Endothelial cell (in vitro differentiated cells): ENCODE measurements around the gene TCOF1. TPM values are rescaled to one million over a fixed set of nuclear protein-coding genes. Genes with fewer than 3 reads are reported as not detected.

ENCODE experiments used
- DNase-seq: peaks from one replicate; pipeline ENCODE4 v3.0.0; 2021; ENCODE audit warnings: low spot score
- H3K27ac Mint-ChIP-seq: one replicate; pipeline ENCODE4 v1.8.0; 2021; ENCODE audit warnings: mixed read lengths, inconsistent platforms; ENCODE audit not compliant: unreplicated experiment
- H3K27me3 Mint-ChIP-seq: one replicate; pipeline ENCODE4 v1.8.0; 2021; ENCODE audit warnings: mild to moderate bottlenecking, moderate library complexity, mixed read lengths, inconsistent platforms; ENCODE audit not compliant: unreplicated experiment
- H3K36me3 Mint-ChIP-seq: one replicate; pipeline ENCODE4 v1.8.0; 2021; ENCODE audit warnings: mild to moderate bottlenecking, low read depth, mixed read lengths, inconsistent platforms; ENCODE audit not compliant: unreplicated experiment
- H3K4me1 Mint-ChIP-seq: one replicate; pipeline ENCODE4 v1.8.0; 2021; ENCODE audit warnings: mild to moderate bottlenecking, mixed read lengths, inconsistent platforms; ENCODE audit not compliant: unreplicated experiment
- H3K4me3 Mint-ChIP-seq: one replicate; pipeline ENCODE4 v1.8.0; 2021; ENCODE audit warnings: mild to moderate bottlenecking, mixed read lengths, inconsistent platforms; ENCODE audit not compliant: unreplicated experiment
- H3K9me3 Mint-ChIP-seq: one replicate; pipeline ENCODE4 v1.8.0; 2021; ENCODE audit warnings: mixed read lengths, inconsistent platforms; ENCODE audit not compliant: unreplicated experiment
- CTCF ChIP-seq: fragments of 200-600 bp; sonication (generic); IDR thresholded peaks from one replicate; pipeline ENCODE4 v1.5.0; 2021; ENCODE audit warnings: antibody characterized with exemption; ENCODE audit not compliant: unreplicated experiment
- total RNA-seq: library from RNA; stranded (reverse); fragmentation: NEBNext Ultra II Directional; extraction: Animal tissue kit (Norgen Biotek cat#: 25700); gene quantifications from one replicate; pipeline ENCODE4 v1.2.1, GENCODE V29; 2021; ENCODE audit not compliant: unreplicated experiment

TCOF1 gene
- total RNA-seq, 1 donor from 2014 or later, result 41.5 TPM

GRCh38 chr5:150401076-150401375 lies 43.5 kb downstream of the TCOF1 start:
- Mint-ChIP-seq H3K9me3 (no peaks in the 10 kb centered on the region), H3K36me3 (peaks cover 36% of the 10 kb centered on the region), H3K4me1 (peaks cover 27% of the 10 kb centered on the region), H3K27ac (no peak overlapping the region), H3K4me3 (peak overlapping the region; percentile 57), H3K27me3 (peaks cover 9% of the 10 kb centered on the region)
- no peak for TF ChIP-seq CTCF
- no peak for DNase-seq

DNA sequence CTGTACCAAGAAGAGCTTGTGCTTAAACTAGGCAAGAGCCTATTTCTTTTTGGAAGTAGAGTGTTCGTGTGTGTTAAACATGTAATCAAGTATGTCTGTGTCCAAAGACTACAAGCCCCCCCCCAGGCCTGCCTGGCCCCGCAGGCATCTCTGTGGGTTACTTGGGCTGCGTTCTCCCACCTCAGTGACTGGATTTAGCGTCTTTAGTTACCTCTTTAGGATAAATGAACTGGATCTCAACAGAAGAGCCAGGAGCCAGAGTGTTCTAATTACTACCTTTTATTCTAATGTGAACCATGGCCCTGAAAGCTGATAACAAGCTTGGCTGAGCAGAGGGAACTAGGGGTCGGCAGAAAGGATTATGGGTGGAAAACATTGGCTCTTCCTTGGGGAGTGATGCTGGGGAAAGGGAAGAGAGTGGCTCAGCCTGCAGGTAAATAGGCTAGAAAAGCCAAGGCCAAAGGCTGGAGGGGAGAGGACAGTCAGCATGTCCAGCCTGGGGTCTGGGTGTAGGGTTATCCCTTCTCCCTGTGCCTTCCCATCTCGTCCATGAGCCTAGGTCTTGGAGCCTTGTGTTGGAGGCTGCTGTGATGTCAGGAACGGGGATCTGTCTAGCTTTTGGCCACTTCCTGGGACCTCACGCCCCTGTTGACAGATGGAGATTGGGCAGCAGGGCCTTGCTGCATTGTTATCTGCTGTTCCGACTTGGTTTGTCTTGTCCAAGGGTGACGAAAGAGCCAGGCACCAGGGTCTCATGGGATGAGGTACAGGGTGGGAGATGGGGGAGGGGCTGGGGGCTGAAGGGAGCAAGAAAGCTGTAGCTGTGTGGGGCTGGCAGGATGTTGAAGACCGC lies 44.1 kb downstream of the TCOF1 start:
- no peak for TF ChIP-seq CTCF
- Mint-ChIP-seq H3K27me3 (peaks cover 10% of the 10 kb centered on the region), H3K9me3 (no peaks in the 10 kb centered on the region), H3K36me3 (peaks cover 32% of the 10 kb centered on the region), H3K4me1 (peaks cover 27% of the 10 kb centered on the region), H3K4me3 (peak overlapping the region; percentile 57), H3K27ac (peak overlapping the region; percentile 49)
- DNase-seq, result no peak

DNA sequence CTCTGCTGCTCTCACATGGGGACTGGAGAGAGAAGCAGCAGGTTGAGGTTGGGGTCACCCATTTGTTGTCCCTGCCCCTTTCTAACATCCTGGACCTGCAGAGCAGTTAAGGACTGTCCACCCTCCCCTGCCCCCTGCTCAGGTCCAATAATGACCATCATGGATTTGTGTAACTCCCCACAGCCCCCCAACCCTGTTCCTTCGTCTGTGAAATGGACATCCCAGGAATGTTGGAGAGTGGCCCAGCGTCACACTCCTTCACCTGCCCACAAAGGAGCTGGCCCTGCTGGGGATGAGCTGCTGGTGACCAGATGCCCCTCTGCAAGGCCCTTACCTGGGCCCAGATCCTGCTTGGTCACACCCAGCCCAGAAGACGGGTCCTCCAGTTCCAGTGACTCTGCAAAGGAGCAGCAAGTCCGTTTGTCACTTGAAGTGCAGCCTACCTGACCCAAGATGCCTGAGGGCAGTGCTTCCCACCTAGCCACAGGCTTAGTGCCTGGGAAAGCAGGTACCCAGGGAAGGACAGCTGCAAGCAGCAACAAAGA lies 44.8 kb downstream of the TCOF1 start:
- no peak for TF ChIP-seq CTCF
- Mint-ChIP-seq H3K4me1 (peaks cover 27% of the 10 kb centered on the region), H3K4me3 (peak overlapping the region; percentile 24), H3K27ac (no peak overlapping the region), H3K36me3 (peaks cover 32% of the 10 kb centered on the region), H3K27me3 (peaks cover 10% of the 10 kb centered on the region), H3K9me3 (no peaks in the 10 kb centered on the region)
- no peak for DNase-seq

- H3K27ac Mint-ChIP-seq, result no peak overlapping the region
- no peak for TF ChIP-seq CTCF
- H3K27me3 Mint-ChIP-seq, result peaks cover 10% of the 10 kb centered on the region
- no peak for DNase-seq
- H3K4me1 Mint-ChIP-seq, result peaks cover 27% of the 10 kb centered on the region
- H3K4me3 Mint-ChIP-seq, result peak overlapping the region; percentile 24
- H3K36me3 Mint-ChIP-seq, result peaks cover 32% of the 10 kb centered on the region
- no peaks in the 10 kb centered on the region for H3K9me3 Mint-ChIP-seq
These were observed 45.4 kb downstream of the TCOF1 start for GRCh38 chr5:150402901-150403342.

DNA sequence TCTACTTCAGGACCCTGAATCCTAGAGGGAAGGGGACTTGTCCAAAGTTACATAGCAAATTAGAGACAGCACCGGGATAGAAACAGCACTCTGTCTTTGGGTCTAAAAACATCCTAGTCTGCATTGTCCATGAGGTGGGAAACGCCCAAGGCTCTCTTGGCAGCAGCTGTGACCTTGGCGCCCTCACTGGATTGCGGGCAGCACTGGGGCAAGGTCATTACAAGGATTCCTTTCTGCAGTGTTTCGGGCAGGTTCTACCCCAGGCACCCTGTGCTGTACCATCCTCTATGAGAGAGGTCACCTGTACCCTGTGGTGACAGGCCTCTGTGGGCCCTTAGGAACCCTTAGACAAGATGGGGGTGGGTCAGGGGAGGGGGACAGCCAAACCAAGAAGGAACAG lies 46.6 kb downstream of the TCOF1 start:
- Mint-ChIP-seq H3K27ac (no peak overlapping the region), H3K4me1 (peaks cover 20% of the 10 kb centered on the region), H3K36me3 (peaks cover 28% of the 10 kb centered on the region), H3K27me3 (peaks cover 8% of the 10 kb centered on the region), H3K9me3 (no peaks in the 10 kb centered on the region), H3K4me3 (no peak overlapping the region)
- no peak for DNase-seq
- no peak for TF ChIP-seq CTCF
